22Rv1 (cell line): Measurements from ENCODE around the gene ABTB2.

ENCODE experiments used
- CTCF ChIP-seq: fragments of 450-650 bp; IDR thresholded peaks from 2 replicates; pipeline ENCODE4 v1.5.1; 2017; ENCODE audit warnings: mild to moderate bottlenecking
- ZFX ChIP-seq: fragments of 450-650 bp; IDR thresholded peaks from 2 replicates; pipeline ENCODE4 v1.6.1; 2017; ENCODE audit warnings: antibody characterized with exemption, borderline replicate concordance

- TF ChIP-seq CTCF (no peak), ZFX (no peak)
Observed at GRCh38 chr11:34176751-34177209, 181.0 kb downstream of the ABTB2 start.
